GM12878 (cell line): ENCODE data around the gene COX11.

Experiments used
- ATF7 ChIP-seq: fragments of 450-650 bp; IDR thresholded peaks from 2 replicates; pipeline ENCODE4 v1.6.1; 2016; ENCODE audit warnings: low read depth, mild to moderate bottlenecking
- CBX5 ChIP-seq: sonication (generic); IDR thresholded peaks from 2 replicates; pipeline ENCODE4 v1.6.1; 2016; ENCODE audit warnings: low read depth, moderate library complexity, mild to moderate bottlenecking, inconsistent platforms
- JUND ChIP-seq: IDR thresholded peaks from 2 replicates; pipeline ENCODE4 v1.6.1; 2012; ENCODE audit warnings: low read depth, mild to moderate bottlenecking, low read length, improper control_type of control experiment, moderate library complexity
- ZNF274 ChIP-seq: IDR thresholded peaks from one replicate; pipeline ENCODE4 v1.8.0; 2011; ENCODE audit not compliant: insufficient read length, insufficient read depth
- TF ChIP-seq, protein P1 (sequence below), 3 experiments: IDR thresholded peaks in 2 of 3; conservative IDR thresholded peaks in 1 of 3; 2 replicates each; pipeline ENCODE4 v1.5.1; 2011; ENCODE audit warnings: low read depth in 3 of 3, low read length in 3 of 3, mild to moderate bottlenecking in 3 of 3, control low read depth in 2 of 3, moderate library complexity in 2 of 3, inconsistent platforms in 1 of 3, mixed read lengths in 1 of 3; ENCODE audit not compliant: control insufficient read depth in 2 of 3, insufficient read depth in 1 of 3; ENCODE audit errors: extremely low read depth in 1 of 3
- TF ChIP-seq, protein P2 (sequence below): IDR thresholded peaks from 2 replicates; pipeline ENCODE4 v1.6.1; 2012; ENCODE audit warnings: low read depth, low read length, improper control_type of control experiment

DNA sequence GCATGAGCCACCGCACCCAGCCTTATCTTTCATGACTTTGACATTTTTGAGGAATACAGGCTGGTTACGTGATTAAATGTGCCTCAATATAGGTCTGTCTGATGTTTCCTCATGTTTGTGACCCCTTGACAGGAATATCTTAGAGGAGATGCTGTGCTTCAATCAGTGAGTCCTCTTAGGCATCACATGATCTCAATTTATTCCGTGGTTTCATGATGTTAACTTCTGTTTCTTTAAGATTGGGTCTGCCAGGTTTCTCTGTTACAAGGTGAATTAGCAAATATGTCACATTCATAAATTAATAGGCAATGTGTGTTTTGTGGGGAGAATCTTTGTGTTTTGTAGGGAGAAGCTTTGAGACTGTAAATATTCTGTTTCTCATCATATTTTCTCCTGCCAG is 3.4 kb upstream of the COX11 start:
- TF ChIP-seq, protein P1, sequence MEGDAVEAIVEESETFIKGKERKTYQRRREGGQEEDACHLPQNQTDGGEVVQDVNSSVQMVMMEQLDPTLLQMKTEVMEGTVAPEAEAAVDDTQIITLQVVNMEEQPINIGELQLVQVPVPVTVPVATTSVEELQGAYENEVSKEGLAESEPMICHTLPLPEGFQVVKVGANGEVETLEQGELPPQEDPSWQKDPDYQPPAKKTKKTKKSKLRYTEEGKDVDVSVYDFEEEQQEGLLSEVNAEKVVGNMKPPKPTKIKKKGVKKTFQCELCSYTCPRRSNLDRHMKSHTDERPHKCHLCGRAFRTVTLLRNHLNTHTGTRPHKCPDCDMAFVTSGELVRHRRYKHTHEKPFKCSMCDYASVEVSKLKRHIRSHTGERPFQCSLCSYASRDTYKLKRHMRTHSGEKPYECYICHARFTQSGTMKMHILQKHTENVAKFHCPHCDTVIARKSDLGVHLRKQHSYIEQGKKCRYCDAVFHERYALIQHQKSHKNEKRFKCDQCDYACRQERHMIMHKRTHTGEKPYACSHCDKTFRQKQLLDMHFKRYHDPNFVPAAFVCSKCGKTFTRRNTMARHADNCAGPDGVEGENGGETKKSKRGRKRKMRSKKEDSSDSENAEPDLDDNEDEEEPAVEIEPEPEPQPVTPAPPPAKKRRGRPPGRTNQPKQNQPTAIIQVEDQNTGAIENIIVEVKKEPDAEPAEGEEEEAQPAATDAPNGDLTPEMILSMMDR (IDR thresholded peaks at IDR 0.05 in 2 of 3, conservative IDR thresholded peaks at IDR 0.05 in 1 of 3; ENCODE audit: control insufficient read depth in 2 of 3, extremely low read depth in 1 of 3, insufficient read depth in 1 of 3, low read depth in 3 of 3, low read length in 3 of 3) = no peak
- TF ChIP-seq CBX5 = no peak
- TF ChIP-seq, protein P2, sequence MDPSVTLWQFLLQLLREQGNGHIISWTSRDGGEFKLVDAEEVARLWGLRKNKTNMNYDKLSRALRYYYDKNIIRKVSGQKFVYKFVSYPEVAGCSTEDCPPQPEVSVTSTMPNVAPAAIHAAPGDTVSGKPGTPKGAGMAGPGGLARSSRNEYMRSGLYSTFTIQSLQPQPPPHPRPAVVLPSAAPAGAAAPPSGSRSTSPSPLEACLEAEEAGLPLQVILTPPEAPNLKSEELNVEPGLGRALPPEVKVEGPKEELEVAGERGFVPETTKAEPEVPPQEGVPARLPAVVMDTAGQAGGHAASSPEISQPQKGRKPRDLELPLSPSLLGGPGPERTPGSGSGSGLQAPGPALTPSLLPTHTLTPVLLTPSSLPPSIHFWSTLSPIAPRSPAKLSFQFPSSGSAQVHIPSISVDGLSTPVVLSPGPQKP = no peak
- no peak for TF ChIP-seq JUND
- TF ChIP-seq ATF7 = no peak
- no peak for TF ChIP-seq ZNF274
